OCI-LY1 (cell line): Measurements from ENCODE around the gene NCAPH2.

Experiments used
- H2AFZ ChIP-seq: fragments of 200-600 bp; sonication (generic), shearing (Covaris generic); 2 replicates; pipeline ENCODE4 v1.6.0; 2014; ENCODE audit warnings: antibody characterized with exemption, mild to moderate bottlenecking, low read length
- H3F3A ChIP-seq: fragments of 200-600 bp; sonication (generic), shearing (Covaris generic); 2 replicates; pipeline ENCODE4 v1.6.0; 2014; ENCODE audit warnings: mild to moderate bottlenecking, antibody characterized with exemption, low read length, moderate library complexity; ENCODE audit not compliant: insufficient read depth
- H3K27ac ChIP-seq: fragments of 200-600 bp; sonication (generic); 2 replicates; pipeline ENCODE4 v1.5.1; 2014; ENCODE audit warnings: low read length, mixed run types, mild to moderate bottlenecking, low read depth; ENCODE audit not compliant: poor library complexity, severe bottlenecking
- H3K27me3 ChIP-seq: fragments of 200-600 bp; sonication (generic); 2 replicates; pipeline ENCODE4 v1.6.0; 2014; ENCODE audit warnings: antibody characterized with exemption, mild to moderate bottlenecking, low read length, moderate library complexity; ENCODE audit not compliant: insufficient read depth
- H3K36me3 ChIP-seq: fragments of 200-600 bp; sonication (generic); 2 replicates; pipeline ENCODE4 v1.6.1; 2014; ENCODE audit warnings: mild to moderate bottlenecking, antibody characterized with exemption, low read length, moderate library complexity, mixed read lengths; ENCODE audit not compliant: insufficient read depth
- H3K4me1 ChIP-seq: fragments of 200-600 bp; sonication (generic); 2 replicates; pipeline ENCODE4 v1.5.1; 2014; ENCODE audit warnings: mild to moderate bottlenecking, low read length, moderate library complexity; ENCODE audit not compliant: insufficient read depth, severe bottlenecking
- H3K4me2 ChIP-seq: fragments of 200-600 bp; sonication (generic), shearing (Covaris generic); 2 replicates; pipeline ENCODE4 v1.6.1; 2014; ENCODE audit warnings: low read length
- H3K4me3 ChIP-seq: fragments of 200-600 bp; sonication (generic); 2 replicates; pipeline ENCODE4 v1.5.1; 2014; ENCODE audit warnings: low read length, low read depth, mild to moderate bottlenecking, mixed read lengths; ENCODE audit not compliant: poor library complexity, severe bottlenecking
- H3K79me2 ChIP-seq: fragments of 200-600 bp; shearing (Covaris generic); 2 replicates; pipeline ENCODE4 v1.6.1; 2016; ENCODE audit warnings: mixed run types, low read length, mixed read lengths; ENCODE audit not compliant: insufficient read depth
- H3K9ac ChIP-seq: fragments of 200-600 bp; sonication (generic), shearing (Covaris generic); 2 replicates; pipeline ENCODE4 v1.6.1; 2014; ENCODE audit warnings: mild to moderate bottlenecking, low read length, mixed read lengths
- H3K9me2 ChIP-seq: fragments of 200-600 bp; sonication (generic), shearing (Covaris generic); 2 replicates; pipeline ENCODE4 v1.6.1; 2014; ENCODE audit warnings: low read depth, mild to moderate bottlenecking, low read length, mixed read lengths
- H3K9me3 ChIP-seq: fragments of 200-600 bp; shearing (Covaris generic); 2 replicates; pipeline ENCODE4 v1.6.1; 2014; ENCODE audit warnings: low read length, mixed read lengths
- H4K20me1 ChIP-seq: fragments of 200-600 bp; sonication (generic), shearing (Covaris generic); 2 replicates; pipeline ENCODE4 v1.6.0; 2016; ENCODE audit warnings: mild to moderate bottlenecking, low read length; ENCODE audit not compliant: insufficient read depth
- CTCF ChIP-seq: fragments of 200-600 bp; sonication (generic), shearing (Covaris generic); IDR thresholded peaks from 2 replicates; pipeline ENCODE4 v1.5.1; 2017; ENCODE audit warnings: mild to moderate bottlenecking, antibody characterized with exemption, low read length, moderate library complexity, mixed read lengths
- EZH2 ChIP-seq: fragments of 200-600 bp; sonication (generic), shearing (Covaris generic); IDR thresholded peaks from 2 replicates; pipeline ENCODE4 v1.8.0; 2017; ENCODE audit warnings: borderline replicate concordance, mixed run types, mild to moderate bottlenecking, antibody characterized with exemption, low read length, moderate library complexity, mixed read lengths

The NCAPH2 gene

DNA sequence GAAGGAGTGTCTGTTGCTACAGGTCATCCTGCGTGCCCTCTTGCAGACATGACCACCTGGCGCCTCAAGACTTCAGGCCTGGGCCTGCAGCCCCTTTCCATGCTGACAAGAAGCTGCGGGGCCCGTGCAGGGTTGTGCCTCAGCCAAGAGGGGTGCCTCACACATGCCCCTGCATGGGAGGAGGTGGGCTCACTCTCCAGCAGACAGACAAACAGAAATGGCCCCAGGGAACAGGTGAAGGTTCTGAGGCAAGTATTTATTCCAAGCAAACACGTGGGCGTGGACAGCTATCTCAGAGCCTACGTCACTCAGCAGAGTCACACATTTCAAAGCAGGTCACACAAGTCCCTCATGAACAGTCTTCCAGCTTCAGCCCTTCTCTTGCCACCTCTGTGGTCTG is 60.6 kb downstream of the NCAPH2 start:
- H3K9me3 ChIP-seq = no peaks in the 10 kb centered on the region
- no peak overlapping the region for H3K9ac ChIP-seq
- H3K27me3 ChIP-seq = no peaks in the 10 kb centered on the region
- H3F3A ChIP-seq = no peaks in the 10 kb centered on the region
- no peaks in the 10 kb centered on the region for H3K79me2 ChIP-seq
- H3K4me2 ChIP-seq = no peak overlapping the region
- H3K36me3 ChIP-seq = peaks cover 62% of the 10 kb centered on the region
- H4K20me1 ChIP-seq = no peaks in the 10 kb centered on the region
- no peak overlapping the region for H3K27ac ChIP-seq
- peaks cover 7% of the 10 kb centered on the region for H3K4me1 ChIP-seq
- TF ChIP-seq CTCF (no peak), EZH2 (no peak)
- H3K9me2 ChIP-seq = no peaks in the 10 kb centered on the region
- no peak overlapping the region for H2AFZ ChIP-seq
- no peak overlapping the region for H3K4me3 ChIP-seq

GRCh38 chr22:50569041-50569459 is 61.0 kb downstream of the NCAPH2 start:
- Histone ChIP-seq H3K4me2 (no peak overlapping the region), H3K27me3 (no peaks in the 10 kb centered on the region), H3F3A (no peaks in the 10 kb centered on the region), H3K9ac (no peak overlapping the region), H4K20me1 (no peaks in the 10 kb centered on the region), H3K9me2 (no peaks in the 10 kb centered on the region), H3K4me3 (no peak overlapping the region), H3K27ac (no peak overlapping the region), H3K9me3 (no peaks in the 10 kb centered on the region), H3K36me3 (peaks cover 66% of the 10 kb centered on the region), H3K79me2 (no peaks in the 10 kb centered on the region), H3K4me1 (peaks cover 7% of the 10 kb centered on the region), H2AFZ (no peak overlapping the region)
- TF ChIP-seq CTCF = no peak
- TF ChIP-seq EZH2 = no peak

DNA sequence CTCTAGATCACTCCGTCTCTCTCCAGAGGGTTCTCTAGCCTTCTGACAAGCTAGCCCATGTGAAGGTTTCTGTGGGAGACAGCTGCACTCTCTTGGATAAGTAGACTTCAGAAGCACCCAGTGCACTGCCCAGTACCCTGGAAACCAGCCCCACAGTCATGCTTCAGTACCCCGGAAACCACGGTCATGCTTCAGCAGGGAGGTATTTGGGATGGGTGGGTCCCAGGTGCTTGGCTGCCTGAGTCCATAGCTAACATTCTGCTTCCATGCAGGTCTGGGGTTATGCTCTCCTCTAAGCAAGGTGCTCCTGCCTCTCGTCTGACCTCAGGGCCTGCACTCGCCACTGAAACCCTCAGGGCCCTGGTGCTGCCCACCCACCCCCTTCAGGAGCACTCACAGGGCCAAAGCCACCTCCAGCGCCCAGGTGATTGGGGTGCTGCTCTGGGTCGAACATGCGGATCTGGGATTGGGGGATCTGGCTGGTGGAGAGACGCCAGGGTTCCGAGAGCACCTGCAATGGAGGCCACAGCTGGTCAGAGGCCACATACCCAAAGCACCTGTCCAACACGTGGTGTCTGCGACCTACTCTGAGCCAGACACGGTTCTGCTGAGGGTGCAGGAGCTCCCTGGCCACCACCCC is 62.0 kb downstream of the NCAPH2 start:
- Histone ChIP-seq H3K4me1 (peaks cover 7% of the 10 kb centered on the region), H2AFZ (no peak overlapping the region), H3K79me2 (no peaks in the 10 kb centered on the region), H3K9me3 (no peaks in the 10 kb centered on the region), H3F3A (no peaks in the 10 kb centered on the region), H3K9ac (no peak overlapping the region), H3K27ac (no peak overlapping the region), H4K20me1 (no peaks in the 10 kb centered on the region), H3K9me2 (no peaks in the 10 kb centered on the region), H3K27me3 (no peaks in the 10 kb centered on the region), H3K36me3 (peaks cover 72% of the 10 kb centered on the region), H3K4me2 (no peak overlapping the region), H3K4me3 (no peak overlapping the region)
- TF ChIP-seq CTCF (no peak), EZH2 (no peak)
